Panc1 (cell line): ENCODE data around the gene GLB1L2. TPM values are rescaled to one million over a fixed set of nuclear protein-coding genes. Genes with fewer than 3 reads are reported as not detected.
A peak's percentile ranks its signal among the peaks of the same experiment; 100 is the strongest.

Experiments used
- ATAC-seq: fragments of 200-7000 bp; cut with Tn5 transposase; 2 replicates; pipeline ENCODE4 v1.9.1; 2020; ENCODE audit warnings: mild to moderate bottlenecking, moderate library complexity
- BruUV-seq: library from RNA; stranded (reverse); fragments of 400-500 nt; replicated peaks from 2 replicates; lab custom pipeline; 2021; lab: Mats Ljungman, UMichigan
- CTCF ChIA-PET: fragments of 300-600 bp; sonication (Branson Sonifier 250); formaldehyde crosslinking; loops from one replicate; lab custom pipeline; 2022; ENCODE audit warnings: antibody characterized with exemption; lab: Charles Lee
- POLR2A ChIA-PET: fragments of 300-600 bp; sonication (Branson Sonifier 250); formaldehyde crosslinking; loops from one replicate; lab custom pipeline; 2022; ENCODE audit warnings: antibody characterized with exemption; lab: Charles Lee
- DNase-seq: peaks from one replicate; pipeline ENCODE4 v3.0.0-alpha.2; 2010; ENCODE audit warnings: low read depth, low spot score
- H3K27ac ChIP-seq: 2 replicates; pipeline ENCODE4 v1.5.1; 2011; ENCODE audit warnings: mild to moderate bottlenecking, low read length, inconsistent platforms
- H3K27me3 ChIP-seq: fragments of 200-500 bp; sonication (Bioruptor generic); 2 replicates; pipeline ENCODE4 v1.6.0; 2014; ENCODE audit warnings: low read length, inconsistent platforms; ENCODE audit not compliant: control insufficient read depth, insufficient read depth
- H3K36me3 ChIP-seq: fragments of 200-500 bp; sonication (Bioruptor generic); 2 replicates; pipeline ENCODE4 v1.5.1; 2014; ENCODE audit warnings: inconsistent platforms, mild to moderate bottlenecking, low read length, moderate library complexity; ENCODE audit not compliant: control insufficient read depth, insufficient read depth
- H3K4me1 ChIP-seq: 2 replicates; pipeline ENCODE4 v1.5.1; 2011; ENCODE audit warnings: inconsistent platforms, mild to moderate bottlenecking, low read length, moderate library complexity; ENCODE audit not compliant: control insufficient read depth, insufficient read depth
- H3K4me3 ChIP-seq, 2 experiments: 2 replicates each; pipeline ENCODE4 v1.5.1; 2011 to 2012; ENCODE audit warnings: low read depth in 2 of 2, low read length in 2 of 2, mild to moderate bottlenecking in 2 of 2, inconsistent platforms in 1 of 2, moderate library complexity in 1 of 2
- H3K9me3 ChIP-seq: fragments of 200-500 bp; sonication (Bioruptor generic); 2 replicates; pipeline ENCODE4 v1.5.1; 2014; ENCODE audit warnings: low read depth, mild to moderate bottlenecking, inconsistent platforms, low read length, moderate library complexity; ENCODE audit not compliant: control insufficient read depth, insufficient read depth
- POLR2AphosphoS5 ChIP-seq: IDR thresholded peaks from 2 replicates; pipeline ENCODE4 v1.6.1; 2012; ENCODE audit warnings: mild to moderate bottlenecking, low read depth, low read length, moderate library complexity
- REST ChIP-seq, 2 experiments: IDR thresholded peaks; 2 replicates each; pipeline ENCODE4 v1.6.1; 2011 to 2012; ENCODE audit warnings: low read depth in 2 of 2, control low read depth in 1 of 2, low read length in 1 of 2, mild to moderate bottlenecking in 1 of 2, moderate library complexity in 1 of 2; ENCODE audit not compliant: insufficient read depth in 1 of 2
- SIN3A ChIP-seq: IDR thresholded peaks from 2 replicates; pipeline ENCODE4 v1.6.1; 2012; ENCODE audit warnings: low read depth, mild to moderate bottlenecking, low read length, moderate library complexity, borderline replicate concordance; ENCODE audit not compliant: insufficient read depth
- TCF7L2 ChIP-seq: IDR thresholded peaks from 2 replicates; pipeline ENCODE4 v1.6.1; 2011; ENCODE audit warnings: mild to moderate bottlenecking, low read depth, low read length, inconsistent platforms
- in situ Hi-C: cut with HindIII; loops from 2 replicates; pipeline ENCODE4 v1.10.0; 2016; ENCODE audit warnings: low sequenced_read_pairs, low pct_unique_long_range_greater_than_20kb
- intact Hi-C: fragments of 100-400 bp; cut with micrococcal nuclease; formaldehyde crosslinking; loops from one replicate; pipeline ENCODE4 v1.10.0; 2022; ENCODE audit not compliant: unreplicated experiment
- total RNA-seq: library from RNA; stranded (reverse); gene quantifications from one replicate; pipeline ENCODE4 v1.2.1, GENCODE V29; 2021; ENCODE audit not compliant: unreplicated experiment
- TF ChIP-seq, protein P1 (sequence below): fragments of 450-650 bp; IDR thresholded peaks from 2 replicates; pipeline ENCODE4 v1.5.1; 2017; ENCODE audit warnings: mild to moderate bottlenecking

GLB1L2 gene
- total RNA-seq, 1 experiment from 2014 or later, result 10.4 TPM

- Histone ChIP-seq H3K27ac (no peak overlapping the region), H3K4me3 (peak overlapping the region; percentile 34 to 56), H3K27me3 (peaks cover 14% of the 10 kb centered on the region), H3K36me3 (no peaks in the 10 kb centered on the region), H3K4me1 (peaks cover 7% of the 10 kb centered on the region), H3K9me3 (no peaks in the 10 kb centered on the region)
- BruUV-seq, result no TSS peak
- ChIA-PET CTCF (no interaction called here), POLR2A (no interaction called here)
- intact Hi-C loops, result no loop called here
- TF ChIP-seq TCF7L2, result no peak
- TF ChIP-seq, protein P1, sequence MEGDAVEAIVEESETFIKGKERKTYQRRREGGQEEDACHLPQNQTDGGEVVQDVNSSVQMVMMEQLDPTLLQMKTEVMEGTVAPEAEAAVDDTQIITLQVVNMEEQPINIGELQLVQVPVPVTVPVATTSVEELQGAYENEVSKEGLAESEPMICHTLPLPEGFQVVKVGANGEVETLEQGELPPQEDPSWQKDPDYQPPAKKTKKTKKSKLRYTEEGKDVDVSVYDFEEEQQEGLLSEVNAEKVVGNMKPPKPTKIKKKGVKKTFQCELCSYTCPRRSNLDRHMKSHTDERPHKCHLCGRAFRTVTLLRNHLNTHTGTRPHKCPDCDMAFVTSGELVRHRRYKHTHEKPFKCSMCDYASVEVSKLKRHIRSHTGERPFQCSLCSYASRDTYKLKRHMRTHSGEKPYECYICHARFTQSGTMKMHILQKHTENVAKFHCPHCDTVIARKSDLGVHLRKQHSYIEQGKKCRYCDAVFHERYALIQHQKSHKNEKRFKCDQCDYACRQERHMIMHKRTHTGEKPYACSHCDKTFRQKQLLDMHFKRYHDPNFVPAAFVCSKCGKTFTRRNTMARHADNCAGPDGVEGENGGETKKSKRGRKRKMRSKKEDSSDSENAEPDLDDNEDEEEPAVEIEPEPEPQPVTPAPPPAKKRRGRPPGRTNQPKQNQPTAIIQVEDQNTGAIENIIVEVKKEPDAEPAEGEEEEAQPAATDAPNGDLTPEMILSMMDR, result no peak
- TF ChIP-seq SIN3A, result no peak
- TF ChIP-seq REST (IDR thresholded peaks at IDR 0.05; ENCODE audit: insufficient read depth in 1 of 2, low read depth in 2 of 2, low read length in 1 of 2), result no peak
- no peak for TF ChIP-seq POLR2AphosphoS5
- in situ Hi-C loops, result no loop called here
- ATAC-seq (no peak), DNase-seq (no peak)
Measured at GRCh38 chr11:134330611-134331353, 1.0 kb upstream of the GLB1L2 start.

- in situ Hi-C loops, result no loop called here
- Histone ChIP-seq H3K27me3 (peaks cover 14% of the 10 kb centered on the region), H3K9me3 (no peaks in the 10 kb centered on the region), H3K4me1 (peaks cover 7% of the 10 kb centered on the region), H3K27ac (no peak overlapping the region; the same call in 1 of the 2 replicates), H3K4me3 (peak overlapping the region; percentile 49 to 54), H3K36me3 (no peaks in the 10 kb centered on the region)
- DNase-seq (no peak), ATAC-seq (peak; percentile 75)
- POLR2A ChIA-PET, result no interaction called here
- intact Hi-C loops, result no loop called here
- CTCF ChIA-PET, result no interaction called here
- TF ChIP-seq POLR2AphosphoS5, result no peak
- TF ChIP-seq, protein P1, result peak; percentile 34; the same call in 1 of the 2 replicates
- no TSS peak for BruUV-seq
Measured at GRCh38 chr11:134332189-134332631, 422 bp downstream of the GLB1L2 start.
